Measurements from ENCODE around the gene AGBL1. TPM values are rescaled to one million over a fixed set of nuclear protein-coding genes. Genes with fewer than 3 reads are reported as not detected.
"Not testable (repeated sequence)": the region's sequence is repeated elsewhere in the genome, so short reads cannot be mapped to it uniquely, and the experiment has no call there.

AGBL1 gene
- total RNA-seq, 1 donor from 2014 or later: not detected

GRCh38 chr15:86082619-86083380 is 3.1 kb downstream of the AGBL1 start:
- intact Hi-C loops (cut with micrococcal nuclease): no loop called here

- intact Hi-C loops (cut with micrococcal nuclease): no loop called here
Measured at GRCh38 chr15:86087808-86088207, 8.1 kb downstream of the AGBL1 start.

- intact Hi-C loops (cut with micrococcal nuclease): no loop called here
Measured at GRCh38 chr15:86089422-86089821, 9.8 kb downstream of the AGBL1 start.

GRCh38 chr15:86101818-86102217 is 22.1 kb downstream of the AGBL1 start:
- intact Hi-C loops (cut with micrococcal nuclease): no loop called here

- intact Hi-C loops (cut with micrococcal nuclease): no loop called here
Measured at GRCh38 chr15:86103825-86104224, 24.2 kb downstream of the AGBL1 start.

GRCh38 chr15:86106306-86106705 is 26.6 kb downstream of the AGBL1 start:
- intact Hi-C loops (cut with micrococcal nuclease): no loop called here

GRCh38 chr15:86115145-86115801 is 35.6 kb downstream of the AGBL1 start:
- intact Hi-C loops (cut with micrococcal nuclease): no loop called here

GRCh38 chr15:86121568-86122225 is 42.0 kb downstream of the AGBL1 start:
- intact Hi-C loops (cut with micrococcal nuclease): no loop called here

- intact Hi-C loops (cut with micrococcal nuclease): not testable (repeated sequence)
Measured at GRCh38 chr15:86122691-86123391, 43.2 kb downstream of the AGBL1 start.

- intact Hi-C loops (cut with micrococcal nuclease): no loop called here
Measured at GRCh38 chr15:86125775-86126174, 46.1 kb downstream of the AGBL1 start.

- intact Hi-C loops (cut with micrococcal nuclease): no loop called here
Measured at GRCh38 chr15:86127547-86127946, 47.9 kb downstream of the AGBL1 start.

GRCh38 chr15:86135041-86135440 is 55.4 kb downstream of the AGBL1 start:
- intact Hi-C loops (cut with micrococcal nuclease): no loop called here

GRCh38 chr15:86136861-86137260 is 57.2 kb downstream of the AGBL1 start:
- intact Hi-C loops (cut with micrococcal nuclease): no loop called here

- intact Hi-C loops (cut with micrococcal nuclease): no loop called here
Measured at GRCh38 chr15:86138798-86139197, 59.1 kb downstream of the AGBL1 start.

GRCh38 chr15:86139828-86140227 is 60.2 kb downstream of the AGBL1 start:
- intact Hi-C loops (cut with micrococcal nuclease): no loop called here

- intact Hi-C loops (cut with micrococcal nuclease): no loop called here
Measured at GRCh38 chr15:86154705-86155104, 75.0 kb downstream of the AGBL1 start.

- intact Hi-C loops (cut with micrococcal nuclease): no loop called here
Measured at GRCh38 chr15:86155551-86155950, 75.9 kb downstream of the AGBL1 start.

GRCh38 chr15:86157606-86158293 is 78.1 kb downstream of the AGBL1 start:
- intact Hi-C loops (cut with micrococcal nuclease): no loop called here

- intact Hi-C loops (cut with micrococcal nuclease): no loop called here
Measured at GRCh38 chr15:86159468-86159867, 79.8 kb downstream of the AGBL1 start.

GRCh38 chr15:86161250-86161649 is 81.6 kb downstream of the AGBL1 start:
- intact Hi-C loops (cut with micrococcal nuclease): no loop called here

GRCh38 chr15:86162172-86162591 is 82.5 kb downstream of the AGBL1 start:
- intact Hi-C loops (cut with micrococcal nuclease): no loop called here
